Esophagus squamous epithelium (tissue), 4 donors: ENCODE results near the gene NF2.

Experiments used
- CTCF ChIP-seq, 6 experiments: fragments of 450-650 bp in 4 of 6; fragments of 200-600 bp in 2 of 6; sonication (generic) in 2 of 6; IDR thresholded peaks; one replicate each; pipeline ENCODE4 v1.5.1; 2016 to 2019; ENCODE audit warnings: antibody characterized with exemption in 6 of 6, mild to moderate bottlenecking in 4 of 6, moderate library complexity in 4 of 6
- POLR2A ChIP-seq, 4 donors: fragments of 450-650 bp; IDR thresholded peaks; one replicate each; pipeline ENCODE4 v1.6.1; 2017; ENCODE audit warnings: antibody characterized with exemption in 4 of 4, mild to moderate bottlenecking in 4 of 4, moderate library complexity in 3 of 4

DNA sequence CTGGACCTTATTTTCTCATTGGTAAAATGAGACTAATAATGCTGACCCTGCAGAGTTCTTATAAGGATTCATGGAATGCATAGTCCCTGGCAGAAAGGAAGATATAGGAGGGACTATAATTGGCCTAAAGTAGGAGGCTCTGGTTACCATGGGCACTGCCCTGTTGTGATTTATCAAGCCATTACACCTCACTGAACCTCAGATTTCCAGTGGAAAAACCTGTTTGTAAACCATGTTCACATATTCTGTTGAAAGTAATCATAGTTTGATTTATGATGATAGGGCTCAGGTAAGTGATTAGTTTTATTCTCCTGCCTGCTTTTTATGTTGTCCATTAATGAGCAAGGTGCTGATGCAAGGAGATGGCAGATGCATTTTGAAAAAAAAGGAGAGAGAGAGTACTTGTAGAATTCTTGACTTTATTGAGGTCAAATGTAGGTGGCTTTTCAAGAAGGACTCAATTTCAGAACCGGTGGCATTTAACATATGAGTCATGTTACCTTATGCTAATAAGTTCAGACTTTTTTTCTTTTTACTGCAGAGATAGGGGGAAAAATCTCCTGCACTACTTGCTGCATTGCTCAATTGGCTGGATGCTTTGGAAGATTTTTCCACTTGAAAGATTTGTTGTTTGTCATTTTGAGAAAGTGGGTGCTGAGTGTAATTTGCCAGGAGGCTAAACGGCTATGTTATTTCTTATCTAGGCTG lies 14.6 kb downstream of the NF2 start:
- TF ChIP-seq CTCF (IDR thresholded peaks at IDR 0.05) (no peak), POLR2A (IDR thresholded peaks at IDR 0.05) (no peak)
